ENCODE results near the gene ADAM15.
A peak's percentile ranks its signal among the peaks of the same experiment; 100 is the strongest.

The ADAM15 gene

DNA sequence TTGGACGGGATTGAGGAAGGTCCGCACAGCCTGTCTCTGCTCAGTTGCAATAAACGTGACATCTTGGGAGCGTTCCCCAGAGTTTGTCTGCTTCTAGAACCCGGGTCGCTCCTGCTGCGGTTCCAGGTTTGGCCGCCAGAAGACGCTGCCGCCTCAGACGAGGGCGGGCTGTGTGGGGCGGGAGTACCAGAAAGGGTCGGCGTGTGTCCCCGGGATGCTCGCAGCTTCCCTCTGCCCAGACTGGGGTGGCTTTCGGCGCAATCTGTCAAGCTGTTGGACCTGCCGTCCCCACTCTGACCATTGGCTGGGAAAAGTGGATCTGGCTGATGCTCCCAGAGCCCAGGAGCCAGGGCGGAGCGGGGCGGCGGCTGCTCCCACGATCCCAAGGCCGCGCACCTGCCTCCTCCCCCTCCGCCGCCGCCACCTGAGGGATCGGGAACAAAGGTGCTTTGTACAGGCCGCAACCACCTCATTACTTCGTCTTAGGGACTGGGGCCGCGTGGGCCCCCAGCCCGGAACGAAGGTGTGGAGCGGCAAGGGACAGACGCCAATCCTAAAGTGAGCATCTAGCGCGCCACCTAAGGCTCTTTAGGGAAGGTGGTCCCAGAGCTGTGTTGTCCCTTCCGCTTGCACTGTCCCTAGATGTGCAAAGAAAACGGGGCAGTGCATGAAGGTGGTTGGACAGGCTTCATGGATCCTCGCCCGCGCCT is 11.7 kb downstream of the ADAM15 start:
- H3F3A ChIP-seq (ENCODE audit: low read depth), result no peaks in the 10 kb centered on the region
- H3K9me2 ChIP-seq (replicated peaks; ENCODE audit: low read depth, low read length), result no peaks in the 10 kb centered on the region
- H3K79me2 ChIP-seq (ENCODE audit: insufficient read depth, low read length), result peaks cover 29% of the 10 kb centered on the region
- H3K9me3 ChIP-seq (ENCODE audit: insufficient read depth, low read depth, low read length), result no peaks in the 10 kb centered on the region
- peak overlapping the region; percentile 74; the same call in 1 of the 2 replicates for H2AFZ ChIP-seq (ENCODE audit: low read length)
- H3K4me2 ChIP-seq (ENCODE audit: low read depth, low read length, poor library complexity, severe bottlenecking), result peak overlapping the region; percentile 92
- H4K20me1 ChIP-seq (ENCODE audit: insufficient read depth, low read length, poor library complexity, severe bottlenecking), result peaks cover 12% of the 10 kb centered on the region
- H3K36me3 ChIP-seq (ENCODE audit: insufficient read depth, low read length), result no peaks in the 10 kb centered on the region
- peak overlapping the region; percentile 85 for H3K4me3 ChIP-seq (ENCODE audit: low read length, poor library complexity, severe bottlenecking)
- peaks cover 40% of the 10 kb centered on the region for H3K4me1 ChIP-seq (ENCODE audit: insufficient read depth, low read length, poor library complexity, severe bottlenecking)
- peak overlapping the region; percentile 33 for H3K9ac ChIP-seq (ENCODE audit: low read depth, low read length, poor library complexity, severe bottlenecking)
- H3K27me3 ChIP-seq (ENCODE audit: insufficient read depth, low read length, poor library complexity, severe bottlenecking), result no peaks in the 10 kb centered on the region
- no peak for TF ChIP-seq EZH2phosphoT487 (IDR thresholded peaks at IDR 0.05; ENCODE audit: borderline replicate concordance)
- TF ChIP-seq, protein P1, sequence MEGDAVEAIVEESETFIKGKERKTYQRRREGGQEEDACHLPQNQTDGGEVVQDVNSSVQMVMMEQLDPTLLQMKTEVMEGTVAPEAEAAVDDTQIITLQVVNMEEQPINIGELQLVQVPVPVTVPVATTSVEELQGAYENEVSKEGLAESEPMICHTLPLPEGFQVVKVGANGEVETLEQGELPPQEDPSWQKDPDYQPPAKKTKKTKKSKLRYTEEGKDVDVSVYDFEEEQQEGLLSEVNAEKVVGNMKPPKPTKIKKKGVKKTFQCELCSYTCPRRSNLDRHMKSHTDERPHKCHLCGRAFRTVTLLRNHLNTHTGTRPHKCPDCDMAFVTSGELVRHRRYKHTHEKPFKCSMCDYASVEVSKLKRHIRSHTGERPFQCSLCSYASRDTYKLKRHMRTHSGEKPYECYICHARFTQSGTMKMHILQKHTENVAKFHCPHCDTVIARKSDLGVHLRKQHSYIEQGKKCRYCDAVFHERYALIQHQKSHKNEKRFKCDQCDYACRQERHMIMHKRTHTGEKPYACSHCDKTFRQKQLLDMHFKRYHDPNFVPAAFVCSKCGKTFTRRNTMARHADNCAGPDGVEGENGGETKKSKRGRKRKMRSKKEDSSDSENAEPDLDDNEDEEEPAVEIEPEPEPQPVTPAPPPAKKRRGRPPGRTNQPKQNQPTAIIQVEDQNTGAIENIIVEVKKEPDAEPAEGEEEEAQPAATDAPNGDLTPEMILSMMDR (conservative IDR thresholded peaks at IDR 0.05; ENCODE audit: low read length), result peak; percentile 77

DNA sequence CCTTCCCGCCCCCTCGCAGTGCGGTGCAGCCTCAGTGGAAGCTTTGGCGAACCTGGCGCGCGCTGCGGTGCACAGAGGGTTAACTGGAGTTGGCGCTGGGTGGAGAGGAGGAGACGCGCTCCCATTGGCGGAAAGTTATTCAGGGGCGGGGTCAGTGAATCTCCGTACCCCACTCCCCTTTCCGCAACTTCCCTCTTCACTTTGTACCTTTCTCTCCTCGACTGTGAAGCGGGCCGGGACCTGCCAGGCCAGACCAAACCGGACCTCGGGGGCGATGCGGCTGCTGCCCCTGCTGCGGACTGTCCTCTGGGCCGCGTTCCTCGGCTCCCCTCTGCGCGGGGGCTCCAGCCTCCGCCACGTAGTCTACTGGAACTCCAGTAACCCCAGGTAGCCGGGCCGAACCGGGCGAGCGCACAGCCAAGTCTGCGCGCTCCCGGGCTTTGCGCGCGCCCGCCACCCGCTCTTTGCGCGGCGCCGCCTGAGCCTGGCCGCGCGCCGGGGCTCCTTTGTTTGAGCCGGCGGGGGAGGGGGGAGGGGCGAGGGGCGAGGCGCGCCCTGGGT is 12.5 kb downstream of the ADAM15 start, which contains the start of gene EFNA4:
TSS of gene EFNA4 (plus strand) at position 191 of the 561 bp plus-strand sequence. CDS start at position 275, 84 bp downstream.
- Histone ChIP-seq H3K9me3 (ENCODE audit: insufficient read depth, low read depth, low read length) (no peaks in the 10 kb centered on the region), H3K79me2 (ENCODE audit: insufficient read depth, low read length) (peaks cover 29% of the 10 kb centered on the region), H3K4me2 (ENCODE audit: low read depth, low read length, poor library complexity, severe bottlenecking) (peak within 1 kb of the TSS; percentile 92), H3K36me3 (ENCODE audit: insufficient read depth, low read length) (no peaks in the 10 kb centered on the region), H3F3A (ENCODE audit: low read depth) (no peaks in the 10 kb centered on the region), H3K9me2 (replicated peaks; ENCODE audit: low read depth, low read length) (no peaks in the 10 kb centered on the region), H3K9ac (ENCODE audit: low read depth, low read length, poor library complexity, severe bottlenecking) (peak within 1 kb of the TSS; percentile 77), H3K27me3 (ENCODE audit: insufficient read depth, low read length, poor library complexity, severe bottlenecking) (no peaks in the 10 kb centered on the region), H3K4me1 (ENCODE audit: insufficient read depth, low read length, poor library complexity, severe bottlenecking) (peaks cover 42% of the 10 kb centered on the region), H3K4me3 (ENCODE audit: low read length, poor library complexity, severe bottlenecking) (peak within 1 kb of the TSS; percentile 85), H4K20me1 (ENCODE audit: insufficient read depth, low read length, poor library complexity, severe bottlenecking) (peaks cover 12% of the 10 kb centered on the region), H2AFZ (ENCODE audit: low read length) (peak within 1 kb of the TSS; percentile 74)
- TF ChIP-seq, protein P1 (conservative IDR thresholded peaks at IDR 0.05; ENCODE audit: low read length), result no peak
- no peak for TF ChIP-seq EZH2phosphoT487 (IDR thresholded peaks at IDR 0.05; ENCODE audit: borderline replicate concordance)

DNA sequence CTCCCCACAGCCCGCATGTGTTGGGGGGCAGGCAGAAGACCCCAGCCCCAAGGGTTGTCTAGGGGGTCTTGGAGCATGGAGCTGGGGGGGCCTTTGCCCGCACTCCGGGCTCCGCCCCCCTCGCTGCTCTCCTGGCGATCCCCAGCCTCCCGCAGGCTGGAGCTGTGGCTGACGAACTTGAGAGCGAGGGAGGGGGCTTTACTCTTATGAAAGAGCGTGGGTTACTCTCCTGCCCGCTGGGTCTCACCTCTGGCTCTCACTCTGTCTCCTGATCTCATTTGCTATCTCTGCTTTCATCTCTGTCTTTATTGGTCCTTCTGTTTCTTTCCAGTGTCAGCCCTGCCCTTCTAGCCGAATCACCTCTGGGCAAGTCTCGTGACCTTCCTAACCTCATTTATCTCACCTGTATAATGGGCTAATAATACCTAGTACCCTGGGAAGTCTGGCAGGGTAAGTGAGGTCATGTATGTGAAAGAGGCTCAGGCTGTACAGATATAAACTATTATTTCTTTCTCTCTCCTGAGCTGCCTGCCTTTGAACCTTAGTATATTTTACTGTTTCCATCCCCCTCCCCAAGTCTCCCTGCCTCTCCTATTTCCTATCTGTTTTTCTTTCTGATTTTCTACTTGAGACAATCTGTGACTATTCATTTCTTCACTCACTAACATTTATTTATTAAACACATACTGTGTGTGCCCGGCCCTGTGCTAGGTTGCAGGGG is 13.2 kb downstream of the ADAM15 start:
- Histone ChIP-seq H4K20me1 (ENCODE audit: insufficient read depth, low read length, poor library complexity, severe bottlenecking) (peaks cover 12% of the 10 kb centered on the region), H3K9me3 (ENCODE audit: insufficient read depth, low read depth, low read length) (no peaks in the 10 kb centered on the region), H3K4me2 (ENCODE audit: low read depth, low read length, poor library complexity, severe bottlenecking) (peak overlapping the region; percentile 92), H3K9ac (ENCODE audit: low read depth, low read length, poor library complexity, severe bottlenecking) (peak overlapping the region; percentile 77), H3K4me3 (ENCODE audit: low read length, poor library complexity, severe bottlenecking) (peak overlapping the region; percentile 85), H3F3A (ENCODE audit: low read depth) (no peaks in the 10 kb centered on the region), H2AFZ (ENCODE audit: low read length) (peak overlapping the region; percentile 66), H3K79me2 (ENCODE audit: insufficient read depth, low read length) (peaks cover 29% of the 10 kb centered on the region), H3K9me2 (replicated peaks; ENCODE audit: low read depth, low read length) (no peaks in the 10 kb centered on the region), H3K36me3 (ENCODE audit: insufficient read depth, low read length) (no peaks in the 10 kb centered on the region), H3K4me1 (ENCODE audit: insufficient read depth, low read length, poor library complexity, severe bottlenecking) (peaks cover 46% of the 10 kb centered on the region), H3K27me3 (ENCODE audit: insufficient read depth, low read length, poor library complexity, severe bottlenecking) (no peaks in the 10 kb centered on the region)
- TF ChIP-seq, protein P1 (conservative IDR thresholded peaks at IDR 0.05; ENCODE audit: low read length), result no peak
- TF ChIP-seq EZH2phosphoT487 (IDR thresholded peaks at IDR 0.05; ENCODE audit: borderline replicate concordance), result no peak

Data from Loucy (cell line).